EL (cell line): ENCODE data around the gene DCLK1.
"Not testable (repeated sequence)": the region's sequence is repeated elsewhere in the genome, so short reads cannot be mapped to it uniquely, and the experiment has no call there.

ENCODE experiments used
- DNase-seq: peaks from one replicate; pipeline ENCODE4 v3.0.0-alpha.2; 2016

Gene DCLK1

DNA sequence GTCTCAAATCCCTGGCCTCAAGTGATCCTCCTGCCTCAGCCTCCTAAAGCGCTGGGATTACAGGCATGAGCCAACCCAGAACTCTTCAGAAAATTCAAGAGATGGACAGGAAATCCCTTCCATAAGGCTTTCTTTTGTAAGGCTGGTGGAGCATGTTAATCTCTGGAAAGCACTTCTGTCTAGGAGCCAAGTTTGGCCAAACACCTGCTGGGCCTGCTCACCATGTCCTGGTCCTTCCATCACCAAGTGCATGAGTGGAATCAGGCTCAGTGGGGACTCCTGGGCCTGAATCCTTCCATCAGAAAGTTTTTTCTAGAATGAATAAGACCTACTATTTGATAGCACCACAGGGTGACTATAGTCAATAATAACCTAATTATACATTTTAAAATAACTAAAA, 148.0 kb downstream of the DCLK1 start:
- DNase-seq: no peak

DNA sequence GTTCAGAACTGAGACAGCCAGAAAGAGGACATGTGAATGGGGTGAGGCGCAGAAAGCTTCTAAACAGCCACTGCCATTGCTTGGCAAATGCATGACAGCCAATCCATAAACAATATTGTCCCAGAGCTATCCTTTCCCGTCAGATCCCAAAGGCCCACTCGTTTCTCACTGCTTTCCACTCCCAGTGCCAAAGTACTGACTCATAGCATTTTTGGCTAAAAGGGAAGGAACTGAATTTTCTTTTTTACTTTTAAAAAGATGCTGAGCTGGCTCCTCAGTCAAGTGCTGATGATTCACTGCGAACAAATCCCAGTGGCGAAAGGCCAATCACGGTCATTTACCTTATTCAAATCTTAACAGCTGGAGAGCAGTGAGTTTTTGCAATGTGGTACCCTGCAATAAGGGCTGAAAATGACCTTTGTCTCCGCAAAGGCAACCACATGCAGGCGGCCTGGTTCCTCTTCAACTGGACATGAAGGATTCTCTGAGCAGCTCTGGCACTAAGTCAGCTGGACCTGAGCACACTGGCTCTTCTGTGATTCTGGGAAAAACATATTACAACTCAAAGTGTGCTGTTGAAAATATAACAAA, 151.7 kb downstream of the DCLK1 start:
- peak; percentile 90 for DNase-seq

DNA sequence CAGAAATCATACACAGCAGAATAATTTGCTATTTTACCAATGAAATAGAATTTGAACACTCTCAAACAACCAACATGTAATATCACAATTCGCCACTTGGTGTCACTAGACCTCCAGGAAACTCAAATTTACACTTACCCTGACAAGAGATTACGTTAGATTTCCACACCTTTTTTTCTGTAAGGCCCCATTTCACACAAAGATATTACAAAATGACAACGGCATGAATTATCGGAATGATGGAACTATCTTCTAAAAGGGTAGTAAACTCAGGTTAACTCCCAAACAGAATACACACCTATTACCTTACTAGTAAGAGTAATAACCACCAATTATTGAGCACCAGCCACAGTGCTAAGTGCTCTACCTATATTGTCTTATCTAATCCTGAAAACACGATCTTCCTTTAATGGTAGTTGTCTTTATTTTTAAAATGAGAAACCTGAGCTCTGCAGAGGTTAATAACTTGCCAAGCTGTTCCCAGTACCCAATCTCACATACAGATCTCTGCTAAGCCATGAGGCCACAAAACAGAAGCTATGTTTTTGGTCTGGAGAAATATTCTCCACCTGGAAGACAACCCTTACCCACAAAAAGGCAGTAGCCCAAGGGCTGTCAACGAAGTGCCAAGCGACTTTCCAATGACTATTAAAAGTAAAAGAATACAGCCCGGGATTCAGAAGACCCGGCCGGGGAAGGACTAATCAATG, 152.4 kb downstream of the DCLK1 start:
- DNase-seq: peak; percentile 66

GRCh38 chr13:35977060-35977459, 154.1 kb downstream of the DCLK1 start:
- no peak for DNase-seq

DNA sequence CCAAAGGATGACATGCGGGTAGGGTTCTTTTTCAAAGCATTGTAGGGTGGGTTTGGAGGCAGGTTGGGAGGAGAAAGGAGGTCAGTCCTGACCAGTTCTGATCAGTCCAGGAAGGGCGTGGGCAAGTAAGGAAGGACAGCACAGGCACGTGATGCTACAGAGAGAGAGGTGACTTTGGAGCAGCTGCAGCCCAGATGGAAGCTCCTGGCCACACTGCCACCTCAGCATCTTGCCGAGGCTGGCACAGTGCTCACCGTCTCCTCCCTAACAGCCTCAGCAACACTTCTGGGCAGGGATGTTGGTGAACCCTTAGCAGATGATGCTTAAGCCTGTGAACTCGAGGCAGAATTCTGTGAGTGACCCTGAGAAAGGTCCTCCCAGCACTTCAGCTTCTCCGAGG, 155.1 kb downstream of the DCLK1 start:
- no peak for DNase-seq

- not testable (repeated sequence) for DNase-seq
Observed at GRCh38 chr13:35966951-35967350, 164.2 kb downstream of the DCLK1 start.

- no peak for DNase-seq
Observed at GRCh38 chr13:35966024-35966423, 165.2 kb downstream of the DCLK1 start.

DNA sequence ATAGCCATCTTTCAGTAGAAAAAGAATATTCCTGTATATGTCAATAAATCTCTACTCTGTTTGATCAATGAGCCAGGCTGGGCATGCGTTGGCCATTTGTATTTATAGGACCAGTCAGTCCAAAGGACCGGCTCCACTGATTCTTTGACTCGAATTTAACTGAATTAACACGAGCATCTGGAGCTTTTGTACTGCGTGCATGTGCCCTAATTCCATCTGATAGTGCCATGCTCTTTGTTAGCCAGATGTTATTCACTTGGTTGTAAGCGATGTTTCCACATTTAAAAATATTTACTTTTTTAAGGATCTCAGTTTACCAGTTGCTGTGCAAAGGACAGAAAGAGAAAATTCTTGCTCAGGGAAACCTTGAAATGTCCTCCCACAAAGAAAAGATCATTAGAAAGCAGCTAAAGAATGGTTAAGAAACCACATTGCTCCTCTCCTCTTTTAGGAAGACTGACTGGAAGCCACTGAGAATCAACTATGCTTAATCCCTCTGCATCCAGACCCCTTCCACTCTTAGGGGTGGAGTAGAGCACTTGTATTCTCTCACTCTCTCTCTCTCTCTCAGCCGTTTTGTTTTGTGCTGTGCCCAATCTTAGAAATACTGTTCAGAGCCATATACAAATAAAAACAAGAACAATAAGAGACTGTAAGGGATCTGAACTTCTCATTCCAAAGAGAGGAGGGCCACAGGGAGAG, 165.8 kb downstream of the DCLK1 start:
- DNase-seq: no peak

GRCh38 chr13:35964863-35965180, 166.4 kb downstream of the DCLK1 start:
- peak; percentile 57 for DNase-seq

DNA sequence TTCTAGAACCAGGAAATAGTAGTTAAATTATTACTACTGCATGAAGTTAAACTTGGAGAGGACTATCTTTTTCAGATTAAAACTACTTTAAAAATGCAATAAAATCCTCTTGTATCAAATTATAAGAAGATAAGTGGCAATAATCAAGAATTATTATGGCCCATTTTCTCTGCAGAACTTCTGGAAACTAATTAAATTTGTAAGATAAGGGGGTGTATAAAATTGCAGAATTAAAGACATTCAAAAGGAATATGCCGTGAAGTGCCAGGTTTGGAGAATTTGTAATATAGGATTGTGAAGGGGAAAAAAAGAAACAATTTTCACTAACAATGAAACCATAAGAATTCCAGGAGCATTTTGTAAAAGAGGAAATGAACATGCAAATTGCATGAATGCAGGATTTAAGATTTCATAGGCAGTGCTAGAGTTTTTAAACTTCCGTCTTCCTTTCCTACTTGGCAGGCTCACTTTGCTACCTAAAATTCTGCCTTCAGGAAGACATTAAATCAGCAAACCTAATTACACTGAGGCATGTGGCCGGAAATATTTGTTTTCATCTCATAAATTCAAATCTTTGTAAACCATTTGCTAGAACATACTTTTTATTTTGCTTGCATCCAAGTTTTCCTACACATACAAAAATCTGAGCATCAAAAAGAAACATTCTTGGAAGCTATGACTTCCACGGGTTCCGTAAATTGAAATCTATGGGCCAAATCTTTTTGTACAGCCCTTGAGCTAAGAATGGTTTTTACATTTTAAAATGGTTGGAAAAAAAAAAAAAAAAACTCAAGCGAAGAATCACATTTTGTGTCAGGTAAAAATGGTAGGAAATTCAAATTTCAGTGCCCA, 166.9 kb downstream of the DCLK1 start:
- DNase-seq: no peak

GRCh38 chr13:35961461-35962220, 169.5 kb downstream of the DCLK1 start:
- DNase-seq: no peak

- peak; percentile 17 for DNase-seq
Observed at GRCh38 chr13:35961002-35961401, 170.2 kb downstream of the DCLK1 start.

DNA sequence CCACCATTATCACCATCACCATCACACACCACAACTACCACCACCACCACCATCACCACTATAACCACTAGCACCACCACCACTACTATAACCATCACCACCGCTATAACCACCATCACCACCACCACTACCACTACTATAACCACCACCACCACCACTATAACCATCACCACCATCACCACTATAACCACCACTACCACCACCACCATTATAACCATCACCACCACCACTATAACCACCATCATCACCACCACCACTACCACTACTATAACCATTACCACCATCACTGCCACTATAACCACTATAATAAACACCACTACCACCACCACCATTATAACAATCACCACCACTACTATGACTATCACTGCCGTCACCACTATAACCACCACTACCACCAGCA, 173.2 kb downstream of the DCLK1 start:
- DNase-seq: no peak

DNA sequence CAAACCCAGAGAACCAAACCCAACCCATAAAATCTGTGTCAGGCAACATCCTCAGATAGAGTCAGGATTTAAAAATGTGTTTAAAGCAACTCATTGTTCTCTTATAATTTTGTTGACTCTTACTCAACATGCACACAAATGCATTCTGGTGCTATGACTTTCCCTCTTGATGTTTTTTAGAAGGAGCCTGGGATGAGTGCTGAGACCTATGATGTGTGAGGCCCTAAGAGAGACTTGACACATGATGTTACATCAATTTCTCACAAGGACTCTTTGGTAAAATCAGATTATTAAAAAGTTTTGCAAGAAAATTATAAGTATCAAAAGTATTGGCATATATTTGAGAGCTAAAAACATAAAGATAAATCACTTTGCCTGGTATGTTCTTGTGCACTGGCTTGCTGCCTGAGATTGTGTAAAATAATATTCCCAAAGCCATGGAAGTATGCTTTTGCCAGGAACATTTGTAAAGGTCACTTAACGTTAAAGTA, 173.9 kb downstream of the DCLK1 start:
- DNase-seq: no peak

DNA sequence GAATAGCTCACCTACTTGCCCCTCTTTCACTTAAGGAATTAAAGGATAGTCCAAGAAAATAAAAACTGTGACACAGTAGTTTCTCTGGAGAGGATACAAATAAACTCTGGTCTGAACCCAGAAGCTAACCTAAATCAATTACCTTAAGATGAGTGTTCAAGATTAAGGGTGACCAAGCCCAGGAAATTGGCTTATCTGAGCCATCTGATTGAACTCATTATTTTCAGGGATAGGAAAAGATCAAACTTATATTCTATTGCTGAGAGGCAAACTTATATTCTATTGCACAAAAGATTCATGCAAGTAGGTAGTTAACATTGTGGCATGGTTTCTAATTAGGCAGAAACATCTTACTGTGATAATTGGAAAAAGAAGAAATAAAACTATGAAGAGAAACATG, 175.1 kb downstream of the DCLK1 start:
- no peak for DNase-seq

DNA sequence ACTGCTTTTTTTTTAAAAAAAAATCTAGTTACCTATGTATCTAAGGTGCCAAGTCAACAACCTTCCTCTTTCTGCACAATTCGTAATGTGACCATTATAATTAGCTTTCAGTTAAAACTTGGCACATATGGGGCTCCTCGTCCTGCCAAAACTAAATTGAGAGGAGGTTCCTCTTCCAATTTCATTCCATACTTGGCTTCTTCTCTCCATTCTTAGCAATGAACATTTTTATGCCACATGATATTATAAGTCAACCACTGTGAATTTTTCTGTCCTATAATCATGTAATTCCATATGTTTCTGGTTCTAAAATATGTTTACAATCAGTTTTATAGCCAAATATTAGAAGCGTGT, 177.0 kb downstream of the DCLK1 start:
- no peak for DNase-seq

DNA sequence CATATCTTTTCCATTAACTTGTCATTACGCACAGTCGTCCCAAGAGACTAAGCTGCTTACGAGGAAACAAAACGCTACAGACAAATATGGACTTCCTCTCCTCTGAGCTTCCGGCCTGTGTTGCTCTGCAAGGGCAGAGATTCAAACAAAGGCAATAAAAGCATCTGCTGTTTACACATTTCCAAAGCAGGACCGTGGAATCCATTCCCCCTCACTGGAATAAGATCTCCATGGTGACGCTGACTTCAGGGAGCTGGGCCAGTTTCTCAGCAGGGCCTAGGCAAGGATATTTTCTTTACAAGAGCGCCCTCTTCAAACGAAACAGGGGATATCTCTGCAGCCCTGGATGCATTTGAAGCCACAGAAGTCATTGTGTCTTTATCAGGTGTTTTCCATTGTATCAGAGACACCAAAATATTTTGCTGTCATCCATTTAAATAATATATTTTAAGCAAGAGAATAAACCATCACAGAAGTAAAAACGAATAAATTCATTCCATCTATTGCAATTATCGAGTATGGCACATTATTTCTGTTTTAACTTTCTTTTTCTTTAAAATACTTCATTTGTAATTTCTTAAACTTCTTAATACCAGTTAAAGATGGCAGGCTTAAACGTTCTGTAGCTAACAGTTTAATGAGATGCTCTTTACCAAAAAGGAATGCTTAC, 177.5 kb downstream of the DCLK1 start:
- peak; percentile 86 for DNase-seq

GRCh38 chr13:35947315-35947714, 183.9 kb downstream of the DCLK1 start:
- DNase-seq: no peak

GRCh38 chr13:35945368-35945767, 185.8 kb downstream of the DCLK1 start:
- DNase-seq: no peak

GRCh38 chr13:35941374-35941773, 189.8 kb downstream of the DCLK1 start:
- no peak for DNase-seq

- no peak for DNase-seq
Observed at GRCh38 chr13:35940734-35941133, 190.4 kb downstream of the DCLK1 start.
